ENCODE results near the gene ANKFN1.

Gene ANKFN1

DNA sequence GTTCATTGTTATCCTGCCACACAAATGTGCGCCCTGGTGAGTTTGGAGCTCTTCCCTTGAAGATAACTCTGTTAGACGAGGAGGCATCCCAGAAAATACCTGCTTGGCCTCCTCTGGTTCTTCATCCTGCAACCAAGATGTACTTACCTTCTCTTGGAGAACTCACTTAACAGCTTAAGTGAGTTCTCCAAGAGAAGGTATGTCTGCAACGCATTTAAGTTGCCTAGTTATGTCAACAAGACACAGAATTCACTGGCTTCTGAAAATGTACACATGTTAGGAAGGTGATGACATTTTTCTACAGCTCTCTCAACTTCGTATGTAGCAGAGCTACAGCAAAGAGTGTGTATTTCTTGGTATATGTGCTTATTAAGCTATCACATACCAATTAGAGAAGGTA is 361.6 kb downstream of the ANKFN1 start:
- no peak for DNase-seq

DNA sequence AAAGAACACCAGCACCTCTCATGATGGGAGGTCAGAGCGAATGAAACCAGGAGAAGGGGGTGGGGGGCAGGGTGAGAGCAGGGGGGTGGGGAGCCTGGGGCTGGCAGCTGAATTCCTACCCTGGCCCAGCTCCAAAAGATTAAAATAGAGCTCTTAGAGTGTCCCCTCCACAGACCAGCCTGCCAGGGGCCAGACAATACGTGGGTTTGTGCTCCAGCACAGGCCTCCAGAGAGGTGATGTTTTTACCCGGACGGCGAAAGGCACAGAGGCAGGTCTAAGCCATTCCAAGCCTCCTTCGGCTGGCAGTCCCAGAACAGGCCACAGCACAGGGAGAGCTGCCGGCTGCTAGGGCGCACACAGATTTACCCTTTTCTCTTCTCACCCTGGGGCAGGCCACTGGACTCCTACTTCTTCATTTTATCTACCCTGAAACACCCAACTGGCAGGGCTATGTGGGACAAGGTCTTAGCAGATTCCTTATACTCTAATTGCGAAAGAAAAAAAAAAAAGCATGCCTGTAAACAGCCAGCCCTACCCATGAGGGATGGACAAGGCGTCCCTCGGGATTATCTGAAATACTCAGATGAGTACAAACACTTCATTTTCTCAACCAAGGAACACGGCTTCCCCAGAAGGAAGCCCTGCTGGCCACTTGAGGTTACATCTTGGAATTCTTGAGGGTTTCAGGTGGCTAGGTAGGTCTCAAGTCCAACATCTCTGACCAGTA is 368.3 kb downstream of the ANKFN1 start:
- DNase-seq: no peak

DNA sequence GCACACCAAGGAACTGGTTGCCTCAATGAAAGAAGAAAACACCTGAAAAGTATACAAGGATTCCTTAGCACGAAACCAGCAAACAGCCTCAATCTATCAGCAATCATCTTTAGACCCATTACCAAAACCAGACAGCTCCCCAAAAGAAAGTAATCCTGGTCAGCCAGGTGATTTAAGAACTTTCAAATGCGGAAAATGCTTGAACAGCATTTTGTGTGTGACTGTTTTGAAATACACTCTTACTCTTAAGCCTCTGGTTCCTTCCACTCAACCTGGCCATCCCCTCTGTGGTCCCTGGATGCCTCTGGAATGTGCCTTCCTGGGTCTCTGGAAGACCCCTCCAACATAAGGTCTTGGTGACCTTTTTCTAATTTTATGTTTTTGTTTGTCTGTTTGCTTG is 369.8 kb downstream of the ANKFN1 start:
- no peak for DNase-seq

GRCh38 chr17:56528696-56529095 is 375.4 kb downstream of the ANKFN1 start:
- no peak for DNase-seq

DNA sequence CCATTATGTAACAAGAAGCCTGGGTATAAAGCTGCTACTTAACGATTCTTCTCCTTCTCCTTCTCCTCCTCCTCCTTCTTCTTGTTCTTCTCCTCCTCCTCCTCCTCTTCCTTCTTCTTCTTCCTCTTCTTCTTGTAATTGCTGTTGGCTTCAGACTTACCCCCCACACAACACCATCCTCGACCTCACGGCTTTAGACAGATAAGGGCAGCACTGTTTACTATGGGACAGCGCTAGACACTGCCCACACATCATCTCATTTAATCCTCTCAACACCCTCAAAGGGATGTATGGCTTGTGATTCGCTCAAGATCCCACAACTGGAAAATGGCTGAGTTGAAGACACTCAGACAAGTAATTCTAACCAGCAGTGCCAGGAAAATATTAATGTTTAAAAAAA is 379.7 kb downstream of the ANKFN1 start:
- no peak for DNase-seq

DNA sequence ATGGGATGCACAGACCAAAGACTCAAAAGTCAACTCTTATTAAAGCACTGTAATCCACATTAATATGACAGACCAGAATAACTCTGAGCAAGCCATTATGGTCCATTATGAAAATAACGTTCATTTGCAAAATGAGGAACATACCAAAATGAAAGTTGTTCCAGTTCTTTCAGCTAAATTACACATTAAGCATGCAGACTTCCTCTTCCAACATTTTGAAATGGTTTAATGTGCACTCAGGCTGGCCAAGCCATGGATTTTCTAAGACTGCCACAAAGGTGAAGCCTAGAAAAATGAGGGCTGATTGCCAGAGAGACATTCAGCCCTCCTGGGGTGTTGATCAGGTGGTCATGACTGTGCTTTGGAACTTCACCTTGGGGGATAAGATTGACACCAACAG is 383.5 kb downstream of the ANKFN1 start:
- DNase-seq: no peak

GRCh38 chr17:56540836-56541235 is 387.6 kb downstream of the ANKFN1 start:
- DNase-seq: no peak

GRCh38 chr17:56543280-56543679 is 390.0 kb downstream of the ANKFN1 start:
- no peak for DNase-seq

DNA sequence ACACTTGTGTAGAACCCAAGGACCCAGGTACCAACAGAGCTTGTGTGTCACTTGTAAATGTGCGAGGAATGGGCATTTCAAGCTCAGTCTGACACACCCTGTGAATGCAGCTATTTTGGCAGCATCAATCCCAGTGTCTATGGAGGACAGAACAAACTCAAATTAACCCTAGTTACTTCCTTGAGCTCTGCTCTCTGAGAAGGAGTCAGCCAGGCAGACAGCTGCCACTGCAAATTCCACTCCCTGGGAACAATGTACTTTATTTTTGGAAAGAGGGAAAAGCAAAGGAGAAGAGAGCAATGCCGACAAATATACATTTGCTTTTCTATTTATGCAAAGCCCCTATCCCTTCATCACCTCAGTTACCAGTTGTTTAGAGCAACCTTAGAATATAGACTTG is 391.8 kb downstream of the ANKFN1 start:
- DNase-seq: no peak

DNA sequence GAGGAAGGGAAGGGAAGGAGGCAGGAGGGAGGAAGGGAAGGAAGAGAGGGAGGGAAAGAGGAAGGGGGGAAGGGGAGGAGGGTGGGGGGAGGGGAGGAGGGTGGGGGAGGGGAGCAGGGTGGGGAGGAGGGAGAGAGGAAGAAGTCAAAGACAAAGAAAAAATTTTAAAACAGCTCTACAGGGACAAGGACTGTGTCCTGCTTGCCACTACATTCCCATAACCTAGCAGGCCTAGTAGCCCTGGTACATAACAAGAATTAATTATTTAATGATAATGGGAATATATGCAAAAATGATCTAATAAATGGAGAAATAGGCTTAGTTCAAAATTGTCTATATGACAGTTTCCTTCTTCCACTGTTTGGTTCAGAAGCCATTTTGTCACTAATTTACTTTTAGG is 392.7 kb downstream of the ANKFN1 start:
- no peak for DNase-seq

GRCh38 chr17:56548661-56549060 is 395.4 kb downstream of the ANKFN1 start:
- DNase-seq: no peak

- DNase-seq: no peak
Observed at GRCh38 chr17:56549501-56549900, 396.2 kb downstream of the ANKFN1 start.

GRCh38 chr17:56557682-56558081 is 404.4 kb downstream of the ANKFN1 start:
- no peak for DNase-seq

GRCh38 chr17:56558088-56558487 is 404.8 kb downstream of the ANKFN1 start:
- no peak for DNase-seq
